GM20000 (cell line): ENCODE data around the gene PXDN.
"Not testable (repeated sequence)": the region's sequence is repeated elsewhere in the genome, so short reads cannot be mapped to it uniquely, and the experiment has no call there.

Source experiments
- DNase-seq: peaks from one replicate; pipeline ENCODE4 v3.0.0; 2012; ENCODE audit warnings: low spot score
- TF ChIP-seq, protein P1 (sequence below): IDR thresholded peaks from 2 replicates; pipeline ENCODE4 v1.5.1; 2012; ENCODE audit warnings: mild to moderate bottlenecking, control low read depth; ENCODE audit errors: extremely low read depth, missing control alignments

Gene PXDN

GRCh38 chr2:1736997-1737480, 7.3 kb downstream of the PXDN start:
- TF ChIP-seq, protein P1, sequence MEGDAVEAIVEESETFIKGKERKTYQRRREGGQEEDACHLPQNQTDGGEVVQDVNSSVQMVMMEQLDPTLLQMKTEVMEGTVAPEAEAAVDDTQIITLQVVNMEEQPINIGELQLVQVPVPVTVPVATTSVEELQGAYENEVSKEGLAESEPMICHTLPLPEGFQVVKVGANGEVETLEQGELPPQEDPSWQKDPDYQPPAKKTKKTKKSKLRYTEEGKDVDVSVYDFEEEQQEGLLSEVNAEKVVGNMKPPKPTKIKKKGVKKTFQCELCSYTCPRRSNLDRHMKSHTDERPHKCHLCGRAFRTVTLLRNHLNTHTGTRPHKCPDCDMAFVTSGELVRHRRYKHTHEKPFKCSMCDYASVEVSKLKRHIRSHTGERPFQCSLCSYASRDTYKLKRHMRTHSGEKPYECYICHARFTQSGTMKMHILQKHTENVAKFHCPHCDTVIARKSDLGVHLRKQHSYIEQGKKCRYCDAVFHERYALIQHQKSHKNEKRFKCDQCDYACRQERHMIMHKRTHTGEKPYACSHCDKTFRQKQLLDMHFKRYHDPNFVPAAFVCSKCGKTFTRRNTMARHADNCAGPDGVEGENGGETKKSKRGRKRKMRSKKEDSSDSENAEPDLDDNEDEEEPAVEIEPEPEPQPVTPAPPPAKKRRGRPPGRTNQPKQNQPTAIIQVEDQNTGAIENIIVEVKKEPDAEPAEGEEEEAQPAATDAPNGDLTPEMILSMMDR: no peak
- DNase-seq: no peak

- DNase-seq: no peak
- TF ChIP-seq, protein P1: no peak
Measured at GRCh38 chr2:1736045-1736444, 8.3 kb downstream of the PXDN start.

GRCh38 chr2:1733298-1733697, 11.0 kb downstream of the PXDN start:
- DNase-seq: not testable (repeated sequence)

DNA sequence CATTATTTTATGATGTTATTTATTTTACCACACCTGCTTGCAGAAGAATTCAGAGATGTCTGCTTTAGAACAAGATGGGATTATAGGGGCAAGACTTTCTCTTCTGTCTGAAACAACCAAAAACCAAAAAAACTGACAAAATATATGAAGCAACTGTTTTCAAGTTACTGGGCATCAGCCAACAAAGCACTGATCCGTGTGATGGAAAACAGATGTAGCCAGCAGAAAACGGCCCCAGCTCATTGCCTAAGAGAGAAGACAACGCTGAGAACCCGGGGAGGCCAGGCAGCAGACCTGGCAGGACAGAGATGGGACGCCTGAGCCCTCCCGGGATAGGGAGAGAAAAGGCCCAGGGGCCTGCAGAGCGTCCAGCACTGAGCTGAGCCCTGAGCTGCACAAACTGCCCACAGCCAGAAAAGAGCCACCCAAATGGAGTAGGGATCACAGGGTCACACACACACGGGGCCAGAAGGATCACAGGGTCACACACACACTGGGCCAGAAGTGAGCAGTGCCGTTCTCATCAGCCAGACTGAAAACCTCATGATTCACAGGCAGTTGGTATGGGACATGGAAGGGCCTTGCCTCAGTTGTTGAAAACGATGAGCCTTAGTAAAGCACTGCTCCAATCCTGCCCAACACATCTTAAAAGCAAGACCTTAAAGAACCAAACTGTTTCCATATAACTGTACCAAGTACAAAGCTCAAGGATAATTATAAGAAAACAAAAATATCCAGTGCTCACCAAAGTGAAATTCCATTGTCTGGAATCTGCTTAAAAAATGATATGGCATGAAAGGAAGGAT, 12.1 kb downstream of the PXDN start:
- no peak for DNase-seq
- TF ChIP-seq, protein P1: no peak

DNA sequence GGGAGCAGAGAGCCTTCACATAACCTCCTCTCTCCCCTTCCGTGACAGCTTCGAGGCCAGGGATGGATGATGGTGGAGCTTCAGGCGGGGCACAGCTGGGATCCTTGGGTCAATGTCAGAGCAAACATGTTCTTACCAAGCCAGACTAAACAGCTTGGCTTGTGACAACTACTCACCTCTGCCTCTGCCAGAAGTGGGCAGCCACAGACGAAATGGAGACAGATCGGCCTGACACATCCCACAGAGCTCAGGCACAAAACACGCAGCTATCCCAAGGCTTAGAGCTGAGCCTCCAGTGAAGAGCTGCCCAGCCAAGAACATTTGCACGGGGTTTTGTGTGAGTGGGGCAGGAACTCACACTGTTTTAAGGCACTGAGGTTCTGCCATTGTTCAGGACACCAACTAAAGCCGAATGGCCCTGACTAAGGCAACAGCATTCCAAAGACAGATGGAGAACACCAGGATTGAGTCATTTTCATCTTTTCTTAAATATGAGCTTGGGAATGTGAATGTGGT, 12.8 kb downstream of the PXDN start:
- TF ChIP-seq, protein P1: no peak
- DNase-seq: no peak

- no peak for DNase-seq
- TF ChIP-seq, protein P1: no peak
Measured at GRCh38 chr2:1730015-1730927, 14.0 kb downstream of the PXDN start.

DNA sequence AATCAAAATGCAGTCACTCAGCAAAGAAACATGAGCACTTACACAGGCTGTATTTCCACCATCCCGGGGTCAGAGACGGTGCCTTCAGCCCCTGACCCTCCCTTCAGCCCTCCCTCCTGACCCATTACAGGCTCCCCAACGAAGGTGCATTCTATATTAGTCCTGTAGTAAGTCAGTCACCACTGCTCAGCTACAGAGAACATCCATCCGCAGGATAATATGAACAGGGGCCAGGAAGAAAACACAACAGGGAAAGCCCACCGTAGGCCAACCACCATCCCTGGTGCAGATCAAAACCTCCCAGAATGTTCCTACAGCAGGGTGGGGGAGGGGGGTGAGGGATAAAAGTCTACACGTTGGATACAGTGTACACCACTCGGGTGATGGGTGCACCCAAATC, 15.1 kb downstream of the PXDN start:
- DNase-seq: no peak
- TF ChIP-seq, protein P1: no peak
